AG04450 (cell line): ENCODE data around the gene PDGFRA. TPM values are rescaled to one million over a fixed set of nuclear protein-coding genes. Genes with fewer than 3 reads are reported as not detected.
A peak's percentile ranks its signal among the peaks of the same experiment; 100 is the strongest.

Experiments used
- CTCF ChIA-PET: fragments of 300-600, 350-600 bp; formaldehyde crosslinking; extraction: SDS; loops from one replicate; lab custom pipeline; 2022; ENCODE audit warnings: antibody characterized with exemption, inconsistent platforms; lab: Charles Lee
- POLR2A ChIA-PET: fragments of 350-600 bp; formaldehyde crosslinking; extraction: SDS; loops from one replicate; lab custom pipeline; 2021; ENCODE audit warnings: antibody characterized with exemption, inconsistent platforms; lab: Yijun Ruan, JAX
- DNase-seq: peaks from one replicate; pipeline ENCODE4 v3.0.0-alpha.2; 2011; ENCODE audit warnings: low read depth, low spot score
- H3K27ac ChIP-seq: one replicate; pipeline ENCODE4 v1.5.1; 2012; ENCODE audit warnings: low read depth, low read length, control low read depth
- H3K27me3 ChIP-seq: one replicate; pipeline ENCODE4 v1.6.0; 2012; ENCODE audit warnings: low read length; ENCODE audit not compliant: control insufficient read depth, insufficient read depth
- H3K4me3 ChIP-seq: 2 replicates; pipeline ENCODE4 v1.5.1; 2011; ENCODE audit warnings: mild to moderate bottlenecking, low read depth, low read length, control low read depth
- H3K9me3 ChIP-seq: 2 replicates; pipeline ENCODE4 v1.5.1; 2012; ENCODE audit warnings: low read length; ENCODE audit not compliant: control insufficient read depth, insufficient read depth
- polyA plus RNA-seq: library from polyadenylated mRNA; depleted of rRNA; stranded (reverse); fragments of >200 nt; gene quantifications from 2 replicates; pipeline ENCODE4 v1.2.3, GENCODE V29; 2011
- TF ChIP-seq, protein P1 (sequence below): IDR thresholded peaks from 2 replicates; pipeline ENCODE4 v1.5.1; 2011; ENCODE audit warnings: low read depth, low read length, control low read depth, inconsistent platforms

Gene PDGFRA
- polyA plus RNA-seq, 1 experiment = 464 TPM

GRCh38 chr4:54271464-54271863 lies 42.4 kb downstream of the PDGFRA start:
- Histone ChIP-seq H3K9me3 (no peaks in the 10 kb centered on the region), H3K27me3 (no peaks in the 10 kb centered on the region), H3K4me3 (no peak overlapping the region), H3K27ac (no peak overlapping the region)
- ChIA-PET POLR2A (interaction anchor here (1.0 kb wide), 1 partner anchor 10 kb away, joined by 3 read pairs; no protein-coding TSS in a partner anchor), CTCF (no interaction called here)
- no peak for DNase-seq
- TF ChIP-seq, protein P1, sequence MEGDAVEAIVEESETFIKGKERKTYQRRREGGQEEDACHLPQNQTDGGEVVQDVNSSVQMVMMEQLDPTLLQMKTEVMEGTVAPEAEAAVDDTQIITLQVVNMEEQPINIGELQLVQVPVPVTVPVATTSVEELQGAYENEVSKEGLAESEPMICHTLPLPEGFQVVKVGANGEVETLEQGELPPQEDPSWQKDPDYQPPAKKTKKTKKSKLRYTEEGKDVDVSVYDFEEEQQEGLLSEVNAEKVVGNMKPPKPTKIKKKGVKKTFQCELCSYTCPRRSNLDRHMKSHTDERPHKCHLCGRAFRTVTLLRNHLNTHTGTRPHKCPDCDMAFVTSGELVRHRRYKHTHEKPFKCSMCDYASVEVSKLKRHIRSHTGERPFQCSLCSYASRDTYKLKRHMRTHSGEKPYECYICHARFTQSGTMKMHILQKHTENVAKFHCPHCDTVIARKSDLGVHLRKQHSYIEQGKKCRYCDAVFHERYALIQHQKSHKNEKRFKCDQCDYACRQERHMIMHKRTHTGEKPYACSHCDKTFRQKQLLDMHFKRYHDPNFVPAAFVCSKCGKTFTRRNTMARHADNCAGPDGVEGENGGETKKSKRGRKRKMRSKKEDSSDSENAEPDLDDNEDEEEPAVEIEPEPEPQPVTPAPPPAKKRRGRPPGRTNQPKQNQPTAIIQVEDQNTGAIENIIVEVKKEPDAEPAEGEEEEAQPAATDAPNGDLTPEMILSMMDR = no peak

- Histone ChIP-seq H3K4me3 (no peak overlapping the region), H3K9me3 (no peaks in the 10 kb centered on the region), H3K27ac (peak overlapping the region; percentile 11), H3K27me3 (no peaks in the 10 kb centered on the region)
- TF ChIP-seq, protein P1 = no peak
- POLR2A ChIA-PET = interaction anchor here (1.0 kb wide), 1 partner anchor 10 kb away, joined by 3 read pairs; no protein-coding TSS in a partner anchor
- CTCF ChIA-PET = no interaction called here
- DNase-seq = no peak
Observed at GRCh38 chr4:54272051-54272450, 43.0 kb downstream of the PDGFRA start.

DNA sequence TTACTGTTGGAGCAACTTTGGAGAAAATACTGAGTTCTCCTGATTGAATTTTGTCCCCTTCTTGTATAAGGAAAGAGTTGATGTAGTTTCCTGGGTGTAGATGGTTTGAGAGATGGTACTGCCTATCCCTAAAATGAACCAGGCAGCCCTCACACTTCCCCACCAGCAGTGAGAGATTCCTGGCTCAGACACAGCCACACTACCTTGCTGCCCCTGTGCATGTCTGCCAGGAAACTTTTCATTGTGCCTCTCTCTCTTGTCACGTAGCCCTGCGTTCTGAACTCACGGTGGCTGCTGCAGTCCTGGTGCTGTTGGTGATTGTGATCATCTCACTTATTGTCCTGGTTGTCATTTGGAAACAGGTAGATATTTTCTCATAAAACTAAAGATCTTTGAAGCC lies 45.2 kb downstream of the PDGFRA start:
- Histone ChIP-seq H3K27ac (no peak overlapping the region), H3K4me3 (no peak overlapping the region), H3K27me3 (no peaks in the 10 kb centered on the region), H3K9me3 (no peaks in the 10 kb centered on the region)
- TF ChIP-seq, protein P1 = no peak
- ChIA-PET POLR2A (no interaction called here), CTCF (interaction anchor here (1.4 kb wide), 1 partner anchor 40 kb away, joined by 3 read pairs; no protein-coding TSS in a partner anchor)
- DNase-seq = no peak

GRCh38 chr4:54274795-54275665 lies 45.9 kb downstream of the PDGFRA start:
- Histone ChIP-seq H3K27me3 (no peaks in the 10 kb centered on the region), H3K4me3 (no peak overlapping the region), H3K9me3 (no peaks in the 10 kb centered on the region), H3K27ac (no peak overlapping the region)
- TF ChIP-seq, protein P1 = no peak
- CTCF ChIA-PET = interaction anchor here (0.6 kb wide), 1 partner anchor 10 kb away, joined by 4 read pairs; no protein-coding TSS in a partner anchor
- POLR2A ChIA-PET = no interaction called here
- DNase-seq = no peak
